Measurements from ENCODE around the gene GNB4.

GNB4 gene

DNA sequence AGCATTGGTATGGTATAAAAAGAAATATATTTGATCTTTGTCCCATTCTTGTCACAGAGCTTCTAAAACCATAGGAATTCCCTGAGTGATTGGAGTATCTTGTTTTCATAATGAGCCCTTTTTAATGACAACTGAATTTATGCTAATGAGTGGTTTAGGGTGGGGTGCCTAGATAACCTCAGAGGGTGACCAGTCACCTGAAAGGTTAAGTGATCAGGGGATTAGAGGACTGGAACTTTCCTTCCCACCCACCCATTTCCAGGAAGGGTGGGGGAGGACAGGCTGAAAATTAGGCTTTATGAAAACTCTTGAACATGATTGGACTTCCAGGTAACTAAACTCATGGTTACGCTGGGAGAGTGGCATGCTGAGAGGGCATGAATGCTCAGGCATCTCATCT, 95.3 kb downstream of the GNB4 start:
- DNase-seq (ENCODE audit: low spot score), result no peak

DNA sequence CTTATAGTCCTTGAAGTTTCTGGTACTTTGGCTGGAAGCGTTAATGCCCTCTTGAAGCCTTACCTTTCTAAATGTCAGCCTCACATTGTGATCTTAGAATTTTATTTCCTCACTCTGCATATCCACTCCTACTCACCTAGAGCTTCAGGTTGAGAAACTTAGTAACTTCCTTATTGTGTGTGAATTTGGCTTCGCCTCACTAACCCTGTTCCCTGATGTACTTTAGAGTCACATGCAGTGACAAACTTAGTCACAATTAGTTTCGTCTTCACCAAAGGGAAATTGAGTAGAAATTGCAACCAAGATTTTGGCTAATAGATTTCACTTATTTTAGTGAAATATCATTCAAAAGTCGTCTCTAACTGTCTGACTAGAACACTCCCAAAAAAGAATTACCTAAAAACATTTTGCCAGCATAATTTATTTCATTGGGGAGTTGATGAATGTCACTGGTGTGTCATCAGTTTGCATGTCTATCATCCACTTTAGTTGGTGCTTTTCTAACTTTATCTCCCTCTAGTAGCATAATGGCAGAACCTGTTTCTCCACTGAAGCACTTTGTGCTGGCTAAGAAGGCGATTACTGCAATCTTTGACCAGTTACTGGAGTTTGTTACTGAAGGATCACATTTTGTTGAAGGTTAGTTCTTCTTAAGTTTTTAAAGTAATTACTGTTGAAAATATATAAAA, 102.8 kb downstream of the GNB4 start:
- DNase-seq (ENCODE audit: low spot score), result no peak

DNA sequence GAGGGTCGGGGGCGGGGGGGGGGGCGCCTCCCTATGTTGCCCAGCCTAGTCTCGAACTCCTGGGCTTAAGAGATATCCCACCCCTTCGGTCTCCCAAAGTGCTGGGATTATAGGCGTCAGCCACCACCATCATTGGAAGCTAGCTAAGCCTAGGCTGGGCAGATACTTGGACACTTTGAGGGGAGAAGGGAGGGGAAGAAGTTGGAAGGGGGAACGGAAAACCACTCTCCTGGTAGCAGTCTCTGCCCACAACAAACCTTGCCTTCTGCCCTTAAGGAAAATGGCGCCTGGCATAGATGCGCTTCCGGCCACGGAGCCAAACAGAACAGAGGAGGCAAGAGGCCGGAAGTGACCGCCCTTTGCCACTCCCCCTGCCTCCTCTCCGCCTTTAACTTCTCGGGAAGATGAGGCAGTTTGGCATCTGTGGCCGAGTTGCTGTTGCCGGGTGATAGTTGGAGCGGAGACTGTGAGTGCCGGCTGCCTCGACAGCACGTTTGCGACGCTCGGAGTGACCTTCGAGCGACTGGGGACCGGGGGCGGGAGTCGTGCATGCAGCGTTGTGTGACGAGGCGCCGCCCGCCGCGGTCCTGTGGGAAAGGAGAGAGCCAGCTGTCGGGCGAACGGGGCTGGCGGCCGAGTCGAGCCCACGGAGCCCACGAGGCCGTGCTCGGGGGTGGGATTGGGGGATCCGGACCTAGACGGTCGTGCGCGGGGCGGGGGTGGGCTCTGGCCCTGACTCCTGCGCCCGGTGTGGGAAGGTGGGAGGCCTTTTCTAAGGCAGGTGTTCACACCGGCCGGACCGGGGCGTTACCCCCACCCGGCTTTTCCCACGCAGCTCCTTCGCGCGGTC, 103.7 kb downstream of the GNB4 start, which contains the start of gene MFN1:
TSS of gene MFN1 (plus strand) at position 365 of the 850 bp plus-strand sequence. CDS start 1,143 bp downstream, outside the sequence.
- peak; percentile 74 for DNase-seq (ENCODE audit: low spot score)
